Measurements from ENCODE around the gene RNASEL.

Gene RNASEL

DNA sequence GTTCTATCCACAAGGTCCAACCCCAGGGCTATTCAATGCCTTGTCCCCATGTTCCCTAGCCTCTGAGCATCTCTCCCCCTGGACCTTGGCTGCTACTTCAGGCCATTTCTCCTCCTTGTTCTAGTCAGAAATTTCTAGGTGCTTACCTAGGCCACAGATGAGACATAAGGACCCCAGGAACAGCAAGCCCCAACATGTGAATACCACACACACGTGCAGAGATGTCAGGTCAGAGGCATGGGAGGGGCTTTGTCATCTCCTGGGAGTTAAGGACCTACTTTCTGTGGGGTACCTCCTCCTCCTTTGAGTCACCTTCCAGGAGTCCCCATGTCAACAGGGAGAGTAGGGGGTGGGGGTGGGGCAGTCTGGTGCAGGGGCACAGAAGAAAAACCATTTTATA is 22.3 kb upstream of the RNASEL start:
- Histone ChIP-seq H3K9me3 (ENCODE audit: control insufficient read depth, insufficient read depth, low read length) (no peaks in the 10 kb centered on the region), H3K4me1 (ENCODE audit: insufficient read depth, low read length) (peaks cover 19% of the 10 kb centered on the region), H3K36me3 (ENCODE audit: insufficient read depth, low read length) (no peaks in the 10 kb centered on the region), H3K9ac (ENCODE audit: low read depth, low read length) (no peak overlapping the region)

DNA sequence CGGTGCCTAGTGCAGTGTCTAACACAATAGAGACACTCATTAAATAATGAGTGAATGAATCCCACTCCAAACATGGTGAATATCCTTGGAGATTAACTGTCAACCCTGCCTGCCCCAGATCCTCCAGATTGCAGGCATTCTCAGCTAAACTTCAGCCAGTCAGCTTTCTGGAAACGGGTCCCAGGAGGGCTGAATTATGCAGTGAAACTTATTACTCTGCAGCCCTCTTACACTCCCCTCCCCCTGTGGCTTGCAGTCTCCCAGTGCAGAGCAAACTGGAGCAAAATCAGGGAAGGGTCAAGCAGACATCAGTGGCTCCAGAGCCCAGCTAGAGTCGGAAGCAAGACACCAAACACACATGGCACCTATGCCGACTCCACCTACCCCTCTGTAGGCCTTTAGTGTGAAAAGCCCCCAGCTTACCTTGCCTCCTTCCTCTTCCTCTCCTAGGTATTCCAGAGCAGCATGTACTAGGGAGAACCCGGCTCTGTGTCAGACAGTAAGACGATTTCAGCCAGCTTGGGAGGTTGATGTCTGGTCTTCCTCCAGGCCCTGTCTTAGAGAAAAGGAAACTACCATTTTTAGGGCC is 21.6 kb upstream of the RNASEL start:
- Histone ChIP-seq H3K9me3 (ENCODE audit: control insufficient read depth, insufficient read depth, low read length) (no peaks in the 10 kb centered on the region), H3K9ac (ENCODE audit: low read depth, low read length) (no peak overlapping the region), H3K4me1 (ENCODE audit: insufficient read depth, low read length) (peaks cover 19% of the 10 kb centered on the region), H3K36me3 (ENCODE audit: insufficient read depth, low read length) (no peaks in the 10 kb centered on the region)

DNA sequence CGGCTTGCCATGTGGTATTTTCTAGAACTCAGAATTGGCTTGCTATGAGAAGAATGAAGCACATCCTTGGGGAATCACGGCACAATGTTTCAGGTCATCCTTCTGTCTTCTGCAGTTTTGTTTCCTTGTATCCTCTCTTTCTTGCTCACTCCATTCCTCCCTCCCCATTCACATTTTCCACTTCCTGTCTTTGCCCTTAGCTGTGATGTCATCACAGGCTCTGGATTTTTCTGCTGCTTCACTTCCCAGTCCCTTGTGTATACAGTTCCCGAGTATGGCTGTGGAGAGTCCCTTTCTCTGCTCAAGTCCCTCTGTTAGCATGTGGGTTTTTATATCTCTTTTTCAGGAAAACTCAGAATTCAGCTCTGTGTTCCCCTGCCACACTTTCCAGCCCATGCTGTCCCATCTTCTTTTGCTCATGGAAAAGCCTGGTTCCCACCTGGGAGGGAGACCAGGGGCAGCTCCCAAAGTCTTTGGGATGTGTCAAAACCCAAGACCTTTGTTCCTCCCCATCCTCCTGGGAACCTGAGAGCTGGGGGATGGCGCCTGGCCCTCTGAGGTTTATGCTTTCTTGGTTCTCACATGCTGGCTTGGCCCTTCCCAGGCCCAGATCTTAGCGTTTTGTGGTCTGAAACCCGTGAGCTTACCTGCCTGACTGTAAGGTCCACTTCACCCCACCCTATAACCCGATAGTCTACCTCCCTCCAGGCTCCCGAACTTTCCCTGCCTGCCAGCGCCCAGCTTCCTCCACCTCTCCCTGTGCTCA is 20.0 kb upstream of the RNASEL start:
- Histone ChIP-seq H3K9me3 (ENCODE audit: control insufficient read depth, insufficient read depth, low read length) (no peaks in the 10 kb centered on the region), H3K36me3 (ENCODE audit: insufficient read depth, low read length) (no peaks in the 10 kb centered on the region), H3K9ac (ENCODE audit: low read depth, low read length) (no peak overlapping the region), H3K4me1 (ENCODE audit: insufficient read depth, low read length) (peaks cover 18% of the 10 kb centered on the region)

DNA sequence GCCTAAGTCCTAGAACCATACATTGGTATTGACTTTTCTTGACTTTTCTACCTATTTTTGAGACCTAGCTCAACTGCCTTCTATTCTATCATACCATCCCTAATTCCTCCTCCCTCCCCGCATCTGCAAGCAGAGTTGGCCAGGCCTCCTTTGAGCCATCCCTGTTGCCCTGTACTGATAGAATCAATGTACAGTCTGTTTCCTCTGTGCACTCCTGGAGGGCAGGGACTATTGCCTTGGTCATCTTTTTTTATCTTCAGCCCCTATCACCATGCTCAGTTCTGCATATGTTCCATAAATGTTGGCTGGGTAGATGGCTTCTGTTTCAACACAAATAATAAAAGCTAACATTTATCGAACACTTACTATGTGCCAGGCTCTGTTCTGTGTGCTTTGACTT is 19.2 kb upstream of the RNASEL start:
- Histone ChIP-seq H3K36me3 (ENCODE audit: insufficient read depth, low read length) (no peaks in the 10 kb centered on the region), H3K4me1 (ENCODE audit: insufficient read depth, low read length) (peaks cover 11% of the 10 kb centered on the region), H3K9ac (ENCODE audit: low read depth, low read length) (no peak overlapping the region), H3K9me3 (ENCODE audit: control insufficient read depth, insufficient read depth, low read length) (no peaks in the 10 kb centered on the region)

DNA sequence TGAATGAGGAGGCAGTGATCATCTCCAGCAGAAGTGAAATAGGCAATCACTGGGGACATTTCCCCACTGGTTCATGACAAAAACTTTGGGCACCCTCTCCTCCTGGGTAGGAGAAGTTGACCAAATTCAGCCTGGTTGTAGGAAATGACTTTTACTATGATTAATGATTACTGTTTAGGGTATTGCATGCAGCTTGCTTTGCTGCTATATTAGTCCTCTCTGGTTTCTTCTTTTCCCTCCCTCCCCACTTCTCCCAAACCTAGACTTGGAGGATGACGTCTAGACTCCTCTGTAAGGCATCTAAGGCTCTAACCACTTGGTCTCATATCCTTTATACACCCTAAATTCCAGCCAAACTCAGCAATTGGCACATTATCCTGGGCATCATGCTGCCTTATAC is 18.5 kb upstream of the RNASEL start:
- H3K9ac ChIP-seq (ENCODE audit: low read depth, low read length) = no peak overlapping the region
- no peaks in the 10 kb centered on the region for H3K9me3 ChIP-seq (ENCODE audit: control insufficient read depth, insufficient read depth, low read length)
- H3K36me3 ChIP-seq (ENCODE audit: insufficient read depth, low read length) = no peaks in the 10 kb centered on the region; the same call in 1 of the 2 replicates
- H3K4me1 ChIP-seq (ENCODE audit: insufficient read depth, low read length) = peaks cover 11% of the 10 kb centered on the region

DNA sequence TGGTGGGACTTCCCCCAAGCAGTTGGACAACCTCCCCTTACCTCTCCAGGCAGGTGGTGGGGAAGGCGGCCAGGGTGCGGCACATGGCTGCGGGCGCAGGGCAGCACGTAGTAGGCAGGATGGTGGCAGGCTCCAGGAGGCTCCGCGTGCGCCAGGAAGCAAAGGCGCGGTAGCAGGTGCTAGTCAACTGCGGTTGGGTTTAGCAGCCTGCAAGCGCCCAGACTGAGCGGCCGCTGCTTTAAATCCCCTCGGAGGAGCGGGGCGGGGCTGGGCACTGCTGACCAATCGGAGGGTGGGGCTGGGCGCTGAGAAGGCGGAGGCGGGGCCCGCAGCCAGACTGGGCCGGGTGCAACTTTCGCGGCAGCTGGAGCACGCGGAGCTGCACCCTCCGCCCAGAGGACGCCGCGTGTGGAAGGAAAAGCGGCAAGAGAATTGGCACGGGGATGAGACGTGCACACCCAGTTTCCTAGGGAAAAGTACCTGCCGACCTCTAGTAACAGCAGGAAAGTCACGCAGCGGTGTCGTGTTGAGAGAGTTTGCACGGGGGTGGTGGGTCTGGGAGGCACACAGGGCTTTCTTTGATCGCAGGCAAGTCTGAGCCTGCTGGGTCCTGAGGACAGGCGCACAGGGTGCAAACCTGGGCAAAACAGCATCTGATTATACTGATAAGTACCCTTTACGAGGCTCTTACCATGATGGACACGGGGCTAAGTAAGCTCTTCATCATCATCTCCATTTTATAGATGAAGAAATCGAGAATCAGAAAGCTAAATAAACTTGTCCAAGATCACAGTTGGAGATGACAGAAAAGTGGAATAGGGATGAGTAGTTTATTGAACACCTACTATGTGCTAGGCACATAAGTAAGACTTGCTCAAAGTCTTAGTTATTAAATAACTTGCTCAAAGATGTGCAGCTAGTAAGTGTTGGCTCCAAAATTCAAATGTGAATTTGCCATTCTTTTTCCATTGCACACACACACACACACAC is 15.4 kb upstream of the RNASEL start, which contains the start of gene RGS16:
TSS of gene RGS16 (minus strand) at position 215 of the 990 bp plus-strand sequence. CDS start at position 85, 130 bp downstream.
- Histone ChIP-seq H3K9ac (ENCODE audit: low read depth, low read length) (peak within 1 kb of the TSS; percentile 43; the same call in 1 of the 2 replicates), H3K4me1 (ENCODE audit: insufficient read depth, low read length) (peaks cover 10% of the 10 kb centered on the region; the same call in 1 of the 2 replicates), H3K36me3 (ENCODE audit: insufficient read depth, low read length) (no peaks in the 10 kb centered on the region; the same call in 1 of the 2 replicates), H3K9me3 (ENCODE audit: control insufficient read depth, insufficient read depth, low read length) (no peaks in the 10 kb centered on the region)

DNA sequence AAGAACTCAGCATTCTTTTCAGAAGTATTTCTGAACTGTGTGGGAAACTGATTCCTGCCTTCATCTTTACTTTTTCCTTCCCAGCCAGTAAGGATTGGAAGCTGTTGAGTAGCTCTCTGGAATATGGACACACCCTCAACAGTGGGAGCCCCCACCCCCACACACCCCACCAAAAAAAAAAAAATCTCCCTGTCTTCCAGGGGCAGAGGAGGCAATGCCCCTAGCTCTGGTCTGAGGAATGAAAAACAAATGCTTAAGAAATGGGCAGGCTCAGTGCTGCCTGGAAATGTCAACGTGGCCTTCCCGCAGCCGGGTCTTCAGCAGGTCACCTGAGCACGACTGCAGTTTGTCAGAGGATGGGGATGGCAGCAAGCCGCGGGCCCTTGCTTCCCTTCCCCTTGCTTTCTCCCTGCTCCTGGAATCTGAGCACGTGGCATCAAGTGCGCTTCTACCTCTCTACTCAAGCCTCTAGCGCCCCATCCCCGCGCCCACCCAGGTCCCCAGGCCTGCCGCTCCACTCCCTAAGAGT is 14.7 kb upstream of the RNASEL start:
- Histone ChIP-seq H3K4me1 (ENCODE audit: insufficient read depth, low read length) (peaks cover 9% of the 10 kb centered on the region; the same call in 1 of the 2 replicates), H3K36me3 (ENCODE audit: insufficient read depth, low read length) (no peaks in the 10 kb centered on the region; the same call in 1 of the 2 replicates), H3K9me3 (ENCODE audit: control insufficient read depth, insufficient read depth, low read length) (no peaks in the 10 kb centered on the region), H3K9ac (ENCODE audit: low read depth, low read length) (peak overlapping the region; percentile 43; the same call in 1 of the 2 replicates)

DNA sequence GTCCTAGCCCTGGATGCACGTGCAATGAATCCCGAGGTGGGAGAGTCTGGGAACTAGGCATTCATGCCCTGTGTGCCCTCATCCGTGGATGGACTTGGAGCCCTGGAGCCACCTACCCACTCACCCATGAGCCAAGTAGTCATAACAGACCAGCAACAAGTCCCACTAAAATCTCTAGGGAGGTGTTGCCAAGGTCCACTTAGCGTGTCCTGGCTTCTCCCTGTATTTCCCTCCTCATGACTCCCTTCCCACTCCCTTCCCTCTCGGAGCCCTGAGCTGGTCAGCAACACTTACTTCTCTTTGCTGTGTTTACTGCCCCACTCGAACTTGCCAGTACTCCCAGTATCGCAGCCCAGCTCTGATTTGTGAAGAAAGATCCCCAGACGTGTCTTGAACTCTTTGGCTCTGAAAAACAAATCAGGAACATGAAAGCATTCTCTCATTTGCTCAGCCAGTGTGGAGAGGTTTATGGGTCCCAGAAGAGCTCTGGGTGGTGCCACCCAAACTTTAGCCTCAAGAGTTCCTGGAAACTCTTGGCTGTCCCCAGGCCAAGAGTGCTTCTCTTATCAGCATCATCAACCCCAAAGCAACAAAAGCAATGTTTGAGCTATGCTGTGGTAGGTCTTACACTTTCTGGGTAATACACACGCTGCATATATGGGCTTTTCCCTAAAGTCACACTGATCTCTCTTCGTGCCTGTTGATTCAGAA is 14.0 kb upstream of the RNASEL start:
- Histone ChIP-seq H3K9me3 (ENCODE audit: control insufficient read depth, insufficient read depth, low read length) (no peaks in the 10 kb centered on the region), H3K4me1 (ENCODE audit: insufficient read depth, low read length) (peaks cover 9% of the 10 kb centered on the region; the same call in 1 of the 2 replicates), H3K9ac (ENCODE audit: low read depth, low read length) (peak overlapping the region; percentile 43; the same call in 1 of the 2 replicates), H3K36me3 (ENCODE audit: insufficient read depth, low read length) (no peaks in the 10 kb centered on the region; the same call in 1 of the 2 replicates)

DNA sequence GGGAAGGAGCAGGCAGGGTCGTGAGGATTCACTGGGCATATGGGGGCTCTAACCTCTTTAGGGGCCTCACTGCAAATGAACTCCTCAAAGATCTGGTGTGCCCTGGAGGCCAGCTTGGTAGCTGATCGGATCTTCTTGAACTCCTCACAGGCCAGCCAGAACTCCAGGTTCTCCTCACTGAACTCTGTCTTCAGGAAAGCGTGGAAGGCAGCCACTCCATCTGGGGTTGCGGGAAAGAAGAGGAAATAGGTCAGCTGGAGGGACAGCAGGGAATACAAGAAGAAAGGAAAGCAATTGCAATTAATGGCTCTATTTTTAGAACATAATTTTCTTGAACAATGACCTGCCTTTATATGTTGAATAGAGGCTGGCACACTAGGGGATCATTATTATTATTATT is 12.9 kb upstream of the RNASEL start:
- Histone ChIP-seq H3K9ac (ENCODE audit: low read depth, low read length) (no peak overlapping the region), H3K36me3 (ENCODE audit: insufficient read depth, low read length) (no peaks in the 10 kb centered on the region; the same call in 1 of the 2 replicates)

DNA sequence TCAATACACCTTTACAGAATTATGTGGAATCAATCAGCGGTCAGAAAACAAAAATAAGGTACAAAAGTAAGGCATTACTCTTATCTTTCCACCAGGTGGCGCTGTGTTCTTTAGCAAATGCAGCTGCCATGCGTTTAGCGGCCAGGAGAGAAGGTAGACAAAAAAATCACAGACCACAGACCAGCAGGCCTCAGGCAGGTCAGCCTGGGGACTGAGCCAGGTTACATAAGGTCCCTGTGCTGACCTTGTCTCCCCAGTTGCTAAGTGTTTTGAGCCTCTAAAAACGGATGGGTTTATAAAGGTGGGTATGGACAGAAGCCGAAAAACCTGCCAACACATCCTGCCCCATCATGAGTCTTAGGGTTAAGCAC is 12.3 kb upstream of the RNASEL start:
- peaks cover 9% of the 10 kb centered on the region; the same call in 1 of the 2 replicates for H3K4me1 ChIP-seq (ENCODE audit: insufficient read depth, low read length)
- H3K9ac ChIP-seq (ENCODE audit: low read depth, low read length) = no peak overlapping the region
- no peaks in the 10 kb centered on the region; the same call in 1 of the 2 replicates for H3K36me3 ChIP-seq (ENCODE audit: insufficient read depth, low read length)
- no peaks in the 10 kb centered on the region for H3K9me3 ChIP-seq (ENCODE audit: control insufficient read depth, insufficient read depth, low read length)

More for the DNA sequence above, 12.9 kb upstream of the RNASEL start:
- H3K9me3 ChIP-seq (ENCODE audit: control insufficient read depth, insufficient read depth, low read length) = no peaks in the 10 kb centered on the region
- H3K4me1 ChIP-seq (ENCODE audit: insufficient read depth, low read length) = peaks cover 9% of the 10 kb centered on the region; the same call in 1 of the 2 replicates

DNA sequence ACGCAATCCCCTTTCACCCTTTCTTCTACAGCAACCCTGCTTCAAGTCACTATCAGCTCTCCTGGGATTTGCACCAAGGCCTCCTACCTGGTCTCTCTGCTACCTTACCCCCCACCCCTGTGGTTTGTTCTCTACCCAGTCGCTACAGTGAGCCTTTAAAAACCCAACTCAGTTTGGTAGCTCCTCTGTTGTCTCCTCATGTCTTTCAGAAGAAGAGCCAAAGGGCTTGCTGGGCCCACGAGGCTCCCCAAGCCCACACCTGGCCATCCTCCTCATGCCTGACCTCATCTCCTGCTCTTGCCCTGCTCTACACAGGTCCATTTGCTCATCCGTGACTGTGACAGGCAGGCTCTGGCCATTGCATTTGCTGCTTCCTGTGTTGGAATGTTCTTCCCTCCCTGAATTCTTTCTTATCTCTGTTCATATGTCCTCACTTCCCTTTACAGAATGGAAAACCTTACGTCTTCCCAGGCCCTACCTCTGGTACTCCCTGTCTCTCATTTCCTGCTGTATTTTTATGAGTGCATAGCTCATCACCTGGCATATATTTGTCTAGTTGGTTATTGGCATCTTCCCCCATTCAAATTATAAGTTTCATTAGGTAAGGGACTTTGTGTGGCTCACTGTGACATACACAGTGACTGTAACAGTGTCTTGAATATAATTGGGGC is 11.8 kb upstream of the RNASEL start:
- Histone ChIP-seq H3K9ac (ENCODE audit: low read depth, low read length) (no peak overlapping the region), H3K36me3 (ENCODE audit: insufficient read depth, low read length) (no peaks in the 10 kb centered on the region; the same call in 1 of the 2 replicates)

DNA sequence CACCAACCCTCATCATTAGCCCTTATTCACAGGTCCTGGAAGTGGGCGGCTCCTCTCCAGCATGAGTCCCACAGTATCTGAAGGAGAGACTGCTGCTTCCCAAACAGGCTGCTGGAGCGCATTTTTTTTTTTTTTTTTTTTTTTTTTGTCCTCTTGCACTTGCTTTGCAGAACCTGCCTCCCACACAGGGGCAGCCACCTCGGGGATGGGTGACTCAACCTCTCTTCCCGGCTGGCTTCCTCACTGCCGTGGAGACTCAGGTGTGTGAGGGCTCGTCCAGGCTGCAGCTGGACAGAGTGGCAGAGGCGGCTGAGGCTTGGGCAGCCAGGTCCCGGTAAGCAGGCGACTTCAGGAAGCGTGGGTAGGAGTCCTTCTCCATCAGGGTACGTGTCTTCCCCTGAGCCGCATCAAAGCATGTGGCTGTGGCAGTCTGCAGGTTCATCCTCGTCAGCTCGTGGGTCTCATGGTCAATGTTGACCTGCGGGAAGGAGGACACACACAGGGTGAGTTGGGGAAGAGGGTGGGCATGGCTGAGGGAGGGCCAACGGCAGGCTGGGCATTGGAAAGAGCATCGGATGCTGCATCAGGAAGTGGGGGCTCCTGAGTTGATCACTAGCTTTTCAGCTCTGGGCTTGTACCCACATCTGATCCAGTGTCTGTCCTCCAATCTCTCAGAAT is 11.1 kb upstream of the RNASEL start:
- Histone ChIP-seq H3K9me3 (ENCODE audit: control insufficient read depth, insufficient read depth, low read length) (no peaks in the 10 kb centered on the region), H3K9ac (ENCODE audit: low read depth, low read length) (no peak overlapping the region), H3K4me1 (ENCODE audit: insufficient read depth, low read length) (peaks cover 9% of the 10 kb centered on the region; the same call in 1 of the 2 replicates), H3K36me3 (ENCODE audit: insufficient read depth, low read length) (no peaks in the 10 kb centered on the region; the same call in 1 of the 2 replicates)

More for the DNA sequence above, 11.8 kb upstream of the RNASEL start:
- Histone ChIP-seq H3K4me1 (ENCODE audit: insufficient read depth, low read length) (peaks cover 9% of the 10 kb centered on the region; the same call in 1 of the 2 replicates), H3K9me3 (ENCODE audit: control insufficient read depth, insufficient read depth, low read length) (no peaks in the 10 kb centered on the region)
